NCI-H510A treated with DMSO at 0.1 percent for 48 hours (cell line): ENCODE data around the gene RPS23.

Source experiments
- DNase-seq: peaks from one replicate; lab custom pipeline; 2025; lab: John Stamatoyannopoulos, UW

The RPS23 gene

GRCh38 chr5:82244854-82245635, 33.1 kb downstream of the RPS23 start:
- DNase-seq, result no peak

DNA sequence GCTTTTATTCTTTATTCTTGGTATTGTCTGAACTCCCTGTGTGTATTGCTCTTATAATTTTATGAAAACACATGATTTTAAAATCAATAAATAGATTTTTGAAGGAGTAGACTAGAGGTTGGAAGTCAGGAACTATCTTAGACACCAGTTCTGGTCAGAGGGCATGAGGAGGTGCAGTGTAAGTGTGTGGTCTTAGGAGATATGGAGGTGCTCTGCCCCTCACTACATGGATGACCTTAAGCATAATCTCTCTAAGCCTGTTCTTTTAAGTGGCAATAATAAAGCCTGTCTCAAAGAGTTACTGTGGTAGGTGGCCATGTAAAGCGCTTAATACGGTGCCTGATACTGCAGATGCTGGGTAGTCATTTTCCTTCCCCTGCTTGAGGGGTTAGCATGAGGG, 34.0 kb downstream of the RPS23 start:
- DNase-seq, result no peak

- DNase-seq, result no peak
Observed at GRCh38 chr5:82234885-82235284, 43.3 kb downstream of the RPS23 start.

- peak; percentile 59 for DNase-seq
Observed at GRCh38 chr5:82225525-82226172, 52.5 kb downstream of the RPS23 start.
